Measurements from ENCODE around the gene RFX5. TPM values are rescaled to one million over a fixed set of nuclear protein-coding genes. Genes with fewer than 3 reads are reported as not detected.

Gene RFX5
- total and polyA plus RNA-seq, 4 donors, result 5.2 to 17.5 (median 11.1) TPM

DNA sequence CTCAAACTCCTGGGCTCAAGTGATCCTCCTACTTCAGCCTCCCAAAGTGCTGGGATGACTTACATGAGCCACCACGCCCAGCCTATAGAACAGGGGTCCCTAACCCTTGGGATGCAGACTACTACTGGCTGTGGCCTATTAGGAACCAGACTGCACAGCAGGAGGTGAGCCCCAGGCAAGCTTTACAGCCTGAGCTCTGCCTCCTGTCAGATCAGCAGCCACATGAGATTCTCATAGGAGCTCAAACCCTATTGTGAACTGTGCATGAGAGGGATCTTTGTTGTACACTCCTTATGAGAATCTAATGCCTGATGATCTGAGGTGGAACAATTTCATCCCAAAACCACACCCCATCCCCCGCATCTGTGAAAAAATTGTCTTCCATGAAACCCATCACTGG is 39.0 kb upstream of the RFX5 start:
- H3K4me1 ChIP-seq (ENCODE audit: control insufficient read depth in 4 of 4, insufficient read depth in 4 of 4, low read length in 3 of 4), result peaks cover 0 to 2% (median 2%) of the 10 kb centered on the region in 4 donors
- H3K27ac ChIP-seq (ENCODE audit: low read depth in 1 of 2, low read length in 2 of 2), result no peak overlapping the region
- no peaks in the 10 kb centered on the region for H3K36me3 ChIP-seq (ENCODE audit: control insufficient read depth in 4 of 4, insufficient read depth in 3 of 4, low read depth in 1 of 4, low read length in 3 of 4)
- TF ChIP-seq CTCF (IDR thresholded peaks at IDR 0.05; ENCODE audit: low read depth, low read length, missing input control) (no peak), GABPA (IDR thresholded peaks at IDR 0.05 in 1 of 2, conservative IDR thresholded peaks at IDR 0.05 in 1 of 2) (no peak), HNF4G (IDR thresholded peaks at IDR 0.05) (no peak), FOXA1 (IDR thresholded peaks at IDR 0.05) (no peak), EGR1 (IDR thresholded peaks at IDR 0.05; ENCODE audit: low read depth in 2 of 2) (no peak), FOXA2 (IDR thresholded peaks at IDR 0.05) (no peak), SP1 (IDR thresholded peaks at IDR 0.05) (no peak), HNF4A (conservative IDR thresholded peaks at IDR 0.05) (no peak), REST (IDR thresholded peaks at IDR 0.05) (no peak), NR2F2 (IDR thresholded peaks at IDR 0.05) (no peak), YY1 (IDR thresholded peaks at IDR 0.05) (no peak), TAF1 (conservative IDR thresholded peaks at IDR 0.05) (no peak), JUND (IDR thresholded peaks at IDR 0.05) (no peak), RAD21 (IDR thresholded peaks at IDR 0.05) (no peak), RXRA (IDR thresholded peaks at IDR 0.05) (no peak)
- TF ChIP-seq, protein P1, sequence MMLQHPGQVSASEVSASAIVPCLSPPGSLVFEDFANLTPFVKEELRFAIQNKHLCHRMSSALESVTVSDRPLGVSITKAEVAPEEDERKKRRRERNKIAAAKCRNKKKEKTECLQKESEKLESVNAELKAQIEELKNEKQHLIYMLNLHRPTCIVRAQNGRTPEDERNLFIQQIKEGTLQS (IDR thresholded peaks at IDR 0.05), result no peak
- H3K4me3 ChIP-seq (ENCODE audit: low read depth in 1 of 3, low read length in 3 of 3), result no peak overlapping the region
- H3K9ac ChIP-seq (ENCODE audit: low read depth in 1 of 2, low read length in 2 of 2), result no peak overlapping the region
- no peaks in the 10 kb centered on the region for H3K9me3 ChIP-seq (ENCODE audit: control insufficient read depth in 4 of 4, low read length in 3 of 4)
- 92% methylated on average over 2 of the region's 2 CpGs for WGBS
- no peaks in the 10 kb centered on the region for H3K27me3 ChIP-seq (ENCODE audit: control insufficient read depth in 4 of 4, insufficient read depth in 4 of 4, low read length in 3 of 4)
- DNase-seq (ENCODE audit: low spot score), result no peak

- H3K27me3 ChIP-seq (ENCODE audit: control insufficient read depth in 4 of 4, insufficient read depth in 4 of 4, low read length in 3 of 4), result no peaks in the 10 kb centered on the region
- TF ChIP-seq REST (IDR thresholded peaks at IDR 0.05), result no peak
- TF ChIP-seq ZBTB33 (IDR thresholded peaks at IDR 0.05), result no peak
- no peak for TF ChIP-seq YY1 (IDR thresholded peaks at IDR 0.05)
- TF ChIP-seq RAD21 (IDR thresholded peaks at IDR 0.05), result no peak
- TF ChIP-seq FOXA1 (IDR thresholded peaks at IDR 0.05), result no peak
- TF ChIP-seq FOXA2 (IDR thresholded peaks at IDR 0.05), result no peak
- TF ChIP-seq CTCF (IDR thresholded peaks at IDR 0.05; ENCODE audit: low read depth, low read length, missing input control), result no peak
- TF ChIP-seq MAX (IDR thresholded peaks at IDR 0.05), result no peak
- TF ChIP-seq GABPA (IDR thresholded peaks at IDR 0.05 in 1 of 2, conservative IDR thresholded peaks at IDR 0.05 in 1 of 2), result no peak
- TF ChIP-seq EGR1 (IDR thresholded peaks at IDR 0.05; ENCODE audit: low read depth in 2 of 2), result no peak
- no peaks in the 10 kb centered on the region for H3K9me3 ChIP-seq (ENCODE audit: control insufficient read depth in 4 of 4, low read length in 3 of 4)
- H3K9ac ChIP-seq (ENCODE audit: low read depth in 1 of 2, low read length in 2 of 2), result no peak overlapping the region
- H3K4me1 ChIP-seq (ENCODE audit: control insufficient read depth in 4 of 4, insufficient read depth in 4 of 4, low read length in 3 of 4), result no peaks in the 10 kb centered on the region
- H3K4me3 ChIP-seq (ENCODE audit: low read depth in 1 of 3, low read length in 3 of 3), result no peak overlapping the region
- no peak for DNase-seq (ENCODE audit: low spot score)
- H3K27ac ChIP-seq (ENCODE audit: low read depth in 1 of 2, low read length in 2 of 2), result no peak overlapping the region
- no peaks in the 10 kb centered on the region for H3K36me3 ChIP-seq (ENCODE audit: control insufficient read depth in 4 of 4, insufficient read depth in 3 of 4, low read depth in 1 of 4, low read length in 3 of 4)
- 85% methylated on average over 3 of the region's 3 CpGs for WGBS
Measured at GRCh38 chr1:151384584-151384983, 37.5 kb upstream of the RFX5 start.

Measured in liver (tissue), 9 donors.